ENCODE data around the gene ALKBH7. TPM values are rescaled to one million over a fixed set of nuclear protein-coding genes. Genes with fewer than 3 reads are reported as not detected.
"Not testable (repeated sequence)": the region's sequence is repeated elsewhere in the genome, so short reads cannot be mapped to it uniquely, and the experiment has no call there.

ALKBH7 gene
- total RNA-seq, 1 donor from 2014 or later = 23.7 TPM

DNA sequence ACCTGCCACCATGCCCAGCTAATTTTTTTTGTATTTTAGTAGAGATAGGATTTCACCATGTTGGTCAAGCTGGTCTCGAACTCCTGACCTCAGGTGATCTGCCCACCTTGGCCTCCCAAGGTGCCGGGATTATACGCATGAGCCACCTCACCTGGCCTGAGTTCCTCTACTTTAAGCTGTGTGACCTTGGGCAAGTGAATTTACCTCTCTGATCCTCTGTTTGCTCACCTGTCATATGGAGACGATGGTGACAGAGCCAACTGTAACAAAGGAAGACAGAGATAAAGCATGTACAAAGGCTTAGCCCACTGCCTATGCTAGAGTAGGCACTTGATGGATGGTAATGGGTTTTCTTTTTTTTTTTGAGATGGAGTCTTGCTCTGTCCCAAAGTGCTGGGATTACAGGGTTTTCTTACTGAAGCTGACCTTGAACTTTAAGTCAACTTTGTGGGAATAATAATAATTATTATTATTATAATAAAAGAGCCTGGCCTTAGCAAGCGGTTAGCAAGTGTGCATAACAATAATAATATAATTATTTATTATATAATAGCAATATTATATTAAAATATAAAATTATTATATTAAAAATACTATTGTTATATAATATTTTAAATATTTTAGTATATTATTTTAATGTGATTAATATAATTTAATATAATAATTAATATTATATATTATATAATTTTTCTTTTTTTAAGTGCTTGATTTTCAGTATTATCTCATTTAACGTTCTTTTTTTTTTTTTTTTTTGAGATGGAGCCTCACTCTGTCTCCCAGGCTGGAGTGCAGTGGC lies 37.9 kb upstream of the ALKBH7 start:
- FAIRE-seq (no peak), DNase-seq (ENCODE audit: low read depth) (no peak)
- TF ChIP-seq, protein P1, sequence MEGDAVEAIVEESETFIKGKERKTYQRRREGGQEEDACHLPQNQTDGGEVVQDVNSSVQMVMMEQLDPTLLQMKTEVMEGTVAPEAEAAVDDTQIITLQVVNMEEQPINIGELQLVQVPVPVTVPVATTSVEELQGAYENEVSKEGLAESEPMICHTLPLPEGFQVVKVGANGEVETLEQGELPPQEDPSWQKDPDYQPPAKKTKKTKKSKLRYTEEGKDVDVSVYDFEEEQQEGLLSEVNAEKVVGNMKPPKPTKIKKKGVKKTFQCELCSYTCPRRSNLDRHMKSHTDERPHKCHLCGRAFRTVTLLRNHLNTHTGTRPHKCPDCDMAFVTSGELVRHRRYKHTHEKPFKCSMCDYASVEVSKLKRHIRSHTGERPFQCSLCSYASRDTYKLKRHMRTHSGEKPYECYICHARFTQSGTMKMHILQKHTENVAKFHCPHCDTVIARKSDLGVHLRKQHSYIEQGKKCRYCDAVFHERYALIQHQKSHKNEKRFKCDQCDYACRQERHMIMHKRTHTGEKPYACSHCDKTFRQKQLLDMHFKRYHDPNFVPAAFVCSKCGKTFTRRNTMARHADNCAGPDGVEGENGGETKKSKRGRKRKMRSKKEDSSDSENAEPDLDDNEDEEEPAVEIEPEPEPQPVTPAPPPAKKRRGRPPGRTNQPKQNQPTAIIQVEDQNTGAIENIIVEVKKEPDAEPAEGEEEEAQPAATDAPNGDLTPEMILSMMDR (IDR thresholded peaks at IDR 0.05; ENCODE audit: insufficient read depth, low read length, severe bottlenecking) = no peak
- Histone ChIP-seq H3K36me3 (ENCODE audit: control insufficient read depth, insufficient read depth, low read length) (no peaks in the 10 kb centered on the region), H3K27me3 (ENCODE audit: control insufficient read depth, insufficient read depth, low read length) (no peaks in the 10 kb centered on the region), H3K4me3 (ENCODE audit: low read depth, low read length) (no peak overlapping the region)

DNA sequence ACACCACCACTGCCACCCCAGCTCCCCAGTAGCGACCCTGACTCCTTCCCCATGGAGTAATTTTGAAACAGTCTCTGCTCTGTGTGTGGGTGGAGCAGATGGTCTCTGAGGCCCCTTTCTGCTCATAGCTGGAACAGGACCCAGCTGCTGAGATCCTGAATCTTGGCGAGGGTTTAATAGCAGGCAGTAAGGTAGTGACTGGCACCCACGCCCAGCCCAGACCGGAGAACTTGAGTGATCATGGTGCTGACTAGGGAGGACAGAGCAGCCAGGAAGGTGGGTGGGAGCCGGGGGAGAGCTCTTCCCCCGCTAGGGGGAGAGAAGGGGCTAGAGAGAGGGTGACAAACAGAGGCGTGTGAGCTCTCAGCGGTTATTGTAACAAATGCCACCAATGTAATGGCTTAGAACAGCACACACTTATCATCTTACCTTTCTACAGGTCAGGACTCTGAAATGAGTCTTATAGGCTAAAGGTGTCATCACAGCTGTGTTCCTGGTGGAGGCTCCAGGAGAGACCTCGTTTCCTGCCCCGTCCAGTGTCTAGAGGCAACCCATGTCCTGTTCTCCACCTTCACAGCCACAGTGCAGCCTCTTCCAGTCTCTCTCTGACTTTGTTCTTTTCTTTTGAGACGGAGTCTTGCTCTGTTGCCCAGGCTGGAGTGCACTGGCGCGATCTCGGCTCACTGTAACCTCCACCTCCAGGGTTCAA lies 31.9 kb upstream of the ALKBH7 start:
- no peaks in the 10 kb centered on the region for H3K27me3 ChIP-seq (ENCODE audit: control insufficient read depth, insufficient read depth, low read length)
- DNase-seq (ENCODE audit: low read depth) (no peak), FAIRE-seq (no peak)
- H3K36me3 ChIP-seq (ENCODE audit: control insufficient read depth, insufficient read depth, low read length) = no peaks in the 10 kb centered on the region
- H3K4me3 ChIP-seq (ENCODE audit: low read depth, low read length) = no peak overlapping the region
- TF ChIP-seq, protein P1 (IDR thresholded peaks at IDR 0.05; ENCODE audit: insufficient read depth, low read length, severe bottlenecking) = peak; percentile 2

DNA sequence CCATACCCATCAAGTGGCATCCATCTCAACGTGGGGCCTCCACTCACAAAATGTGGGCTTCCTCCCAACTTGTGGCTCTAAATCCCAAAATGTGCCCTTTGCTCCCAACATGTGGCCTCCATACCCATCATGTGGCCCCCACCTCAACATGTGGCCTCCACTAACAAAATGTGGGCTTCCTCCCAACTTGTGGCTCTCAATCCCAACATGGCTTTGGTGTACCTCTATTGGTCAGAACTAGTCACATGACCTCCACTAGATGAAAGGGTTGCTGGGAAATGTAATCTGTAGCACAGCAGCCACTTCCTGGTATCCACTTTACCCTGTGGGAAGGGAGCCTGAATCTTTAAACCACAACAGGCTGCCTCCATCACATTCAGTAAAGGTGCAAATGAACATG lies 29.1 kb upstream of the ALKBH7 start:
- Histone ChIP-seq H3K36me3 (ENCODE audit: control insufficient read depth, insufficient read depth, low read length) (no peaks in the 10 kb centered on the region), H3K4me3 (ENCODE audit: low read depth, low read length) (no peak overlapping the region), H3K27me3 (ENCODE audit: control insufficient read depth, insufficient read depth, low read length) (no peaks in the 10 kb centered on the region)
- DNase-seq (ENCODE audit: low read depth) = no peak
- TF ChIP-seq, protein P1 (IDR thresholded peaks at IDR 0.05; ENCODE audit: insufficient read depth, low read length, severe bottlenecking) = no peak
- no peak for FAIRE-seq

DNA sequence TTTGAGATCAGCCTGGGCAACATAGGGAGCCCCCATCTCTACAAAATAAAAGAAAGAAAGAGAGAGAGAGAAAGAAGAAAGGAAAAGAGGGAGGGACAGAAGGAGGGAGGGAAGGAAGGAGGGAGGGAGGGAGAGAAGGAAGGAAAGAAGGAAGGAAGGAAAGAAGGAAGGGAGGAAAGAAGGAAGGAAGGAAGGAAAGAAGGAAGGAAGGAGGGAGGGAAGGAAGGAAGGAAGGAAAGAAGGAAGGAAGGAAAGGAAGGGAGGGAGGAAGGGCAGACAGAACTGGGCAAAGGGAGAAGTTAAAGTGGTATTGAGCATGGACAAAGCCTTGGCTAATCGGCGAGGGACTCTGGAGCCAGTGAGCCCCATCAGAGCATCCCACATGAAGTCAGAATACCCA lies 23.3 kb upstream of the ALKBH7 start:
- H3K4me3 ChIP-seq (ENCODE audit: low read depth, low read length); DNase-seq (ENCODE audit: low read depth); FAIRE-seq; H3K27me3 ChIP-seq (ENCODE audit: control insufficient read depth, insufficient read depth, low read length); H3K36me3 ChIP-seq (ENCODE audit: control insufficient read depth, insufficient read depth, low read length): not testable (repeated sequence)

DNA sequence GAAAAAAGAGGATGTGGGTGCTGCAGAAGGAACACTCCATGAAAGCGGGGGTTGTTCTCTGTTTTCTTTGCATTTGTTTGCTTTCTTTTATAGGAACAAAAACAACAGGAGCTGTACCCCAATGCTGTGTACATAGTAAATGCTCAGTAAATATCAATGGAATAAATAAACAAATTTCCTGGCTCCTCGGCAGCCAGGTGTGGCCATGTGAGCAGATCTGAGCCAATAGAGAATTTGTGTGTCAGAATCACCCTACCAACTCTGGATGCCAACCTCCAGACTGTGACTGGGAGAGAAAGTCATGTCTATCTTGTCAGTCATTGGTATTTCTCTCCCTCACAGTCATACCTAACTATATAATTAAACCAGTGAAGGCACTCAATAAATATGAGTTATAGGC lies 21.9 kb upstream of the ALKBH7 start:
- FAIRE-seq = no peak
- H3K36me3 ChIP-seq (ENCODE audit: control insufficient read depth, insufficient read depth, low read length) = no peaks in the 10 kb centered on the region

More for the DNA sequence above, 21.9 kb upstream of the ALKBH7 start:
- DNase-seq (ENCODE audit: low read depth) = no peak
- Histone ChIP-seq H3K27me3 (ENCODE audit: control insufficient read depth, insufficient read depth, low read length) (no peaks in the 10 kb centered on the region), H3K4me3 (ENCODE audit: low read depth, low read length) (no peak overlapping the region)
- TF ChIP-seq, protein P1 (IDR thresholded peaks at IDR 0.05; ENCODE audit: insufficient read depth, low read length, severe bottlenecking) = no peak
